Panc1 (cell line): Measurements from ENCODE around the gene PELI2. TPM values are rescaled to one million over a fixed set of nuclear protein-coding genes. Genes with fewer than 3 reads are reported as not detected.

Experiments used
- ATAC-seq: fragments of 200-7000 bp; cut with Tn5 transposase; 2 replicates; pipeline ENCODE4 v1.9.1; 2020; ENCODE audit warnings: mild to moderate bottlenecking, moderate library complexity
- BruUV-seq: library from RNA; stranded (reverse); fragments of 400-500 nt; replicated peaks from 2 replicates; lab custom pipeline; 2021; lab: Mats Ljungman, UMichigan
- CTCF ChIA-PET: fragments of 300-600 bp; sonication (Branson Sonifier 250); formaldehyde crosslinking; loops from one replicate; lab custom pipeline; 2022; ENCODE audit warnings: antibody characterized with exemption; lab: Charles Lee
- POLR2A ChIA-PET: fragments of 300-600 bp; sonication (Branson Sonifier 250); formaldehyde crosslinking; loops from one replicate; lab custom pipeline; 2022; ENCODE audit warnings: antibody characterized with exemption; lab: Charles Lee
- DNase-seq: peaks from one replicate; pipeline ENCODE4 v3.0.0-alpha.2; 2010; ENCODE audit warnings: low read depth, low spot score
- H3K27ac ChIP-seq: 2 replicates; pipeline ENCODE4 v1.5.1; 2011; ENCODE audit warnings: mild to moderate bottlenecking, low read length, inconsistent platforms
- H3K27me3 ChIP-seq: fragments of 200-500 bp; sonication (Bioruptor generic); 2 replicates; pipeline ENCODE4 v1.6.0; 2014; ENCODE audit warnings: low read length, inconsistent platforms; ENCODE audit not compliant: control insufficient read depth, insufficient read depth
- H3K36me3 ChIP-seq: fragments of 200-500 bp; sonication (Bioruptor generic); 2 replicates; pipeline ENCODE4 v1.5.1; 2014; ENCODE audit warnings: inconsistent platforms, mild to moderate bottlenecking, low read length, moderate library complexity; ENCODE audit not compliant: control insufficient read depth, insufficient read depth
- H3K4me1 ChIP-seq: 2 replicates; pipeline ENCODE4 v1.5.1; 2011; ENCODE audit warnings: inconsistent platforms, mild to moderate bottlenecking, low read length, moderate library complexity; ENCODE audit not compliant: control insufficient read depth, insufficient read depth
- H3K4me3 ChIP-seq, 2 experiments: 2 replicates each; pipeline ENCODE4 v1.5.1; 2011 to 2012; ENCODE audit warnings: low read depth in 2 of 2, low read length in 2 of 2, mild to moderate bottlenecking in 2 of 2, inconsistent platforms in 1 of 2, moderate library complexity in 1 of 2
- H3K9me3 ChIP-seq: fragments of 200-500 bp; sonication (Bioruptor generic); 2 replicates; pipeline ENCODE4 v1.5.1; 2014; ENCODE audit warnings: low read depth, mild to moderate bottlenecking, inconsistent platforms, low read length, moderate library complexity; ENCODE audit not compliant: control insufficient read depth, insufficient read depth
- CTCF ChIP-seq: fragments of 450-650 bp; IDR thresholded peaks from 2 replicates; pipeline ENCODE4 v1.5.1; 2017; ENCODE audit warnings: mild to moderate bottlenecking
- POLR2AphosphoS5 ChIP-seq: IDR thresholded peaks from 2 replicates; pipeline ENCODE4 v1.6.1; 2012; ENCODE audit warnings: mild to moderate bottlenecking, low read depth, low read length, moderate library complexity
- REST ChIP-seq, 2 experiments: IDR thresholded peaks; 2 replicates each; pipeline ENCODE4 v1.6.1; 2011 to 2012; ENCODE audit warnings: low read depth in 2 of 2, control low read depth in 1 of 2, low read length in 1 of 2, mild to moderate bottlenecking in 1 of 2, moderate library complexity in 1 of 2; ENCODE audit not compliant: insufficient read depth in 1 of 2
- SIN3A ChIP-seq: IDR thresholded peaks from 2 replicates; pipeline ENCODE4 v1.6.1; 2012; ENCODE audit warnings: low read depth, mild to moderate bottlenecking, low read length, moderate library complexity, borderline replicate concordance; ENCODE audit not compliant: insufficient read depth
- TCF7L2 ChIP-seq: IDR thresholded peaks from 2 replicates; pipeline ENCODE4 v1.6.1; 2011; ENCODE audit warnings: mild to moderate bottlenecking, low read depth, low read length, inconsistent platforms
- in situ Hi-C: cut with HindIII; loops from 2 replicates; pipeline ENCODE4 v1.10.0; 2016; ENCODE audit warnings: low sequenced_read_pairs, low pct_unique_long_range_greater_than_20kb
- intact Hi-C: fragments of 100-400 bp; cut with micrococcal nuclease; formaldehyde crosslinking; loops from one replicate; pipeline ENCODE4 v1.10.0; 2022; ENCODE audit not compliant: unreplicated experiment
- total RNA-seq: library from RNA; stranded (reverse); gene quantifications from one replicate; pipeline ENCODE4 v1.2.1, GENCODE V29; 2021; ENCODE audit not compliant: unreplicated experiment

PELI2 gene
- total RNA-seq, 1 experiment from 2014 or later: 0.28 TPM

- DNase-seq (no peak), ATAC-seq (no peak)
- in situ Hi-C loops: no loop called here
- no TSS peak for BruUV-seq
- Histone ChIP-seq H3K4me1 (no peaks in the 10 kb centered on the region), H3K27ac (no peak overlapping the region), H3K27me3 (no peaks in the 10 kb centered on the region), H3K4me3 (no peak overlapping the region), H3K9me3 (no peaks in the 10 kb centered on the region), H3K36me3 (no peaks in the 10 kb centered on the region)
- ChIA-PET CTCF (no interaction called here), POLR2A (no interaction called here)
- TF ChIP-seq CTCF (no peak), POLR2AphosphoS5 (no peak), TCF7L2 (no peak), REST (IDR thresholded peaks at IDR 0.05; ENCODE audit: insufficient read depth in 1 of 2, low read depth in 2 of 2, low read length in 1 of 2) (no peak), SIN3A (no peak)
- intact Hi-C loops: no loop called here
Observed at GRCh38 chr14:56208520-56208919, 90.3 kb downstream of the PELI2 start.

- DNase-seq: no peak
- H3K27ac ChIP-seq: no peak overlapping the region
- in situ Hi-C loops (no loop called here), intact Hi-C loops (no loop called here)
- CTCF ChIA-PET: no interaction called here
- ATAC-seq: no peak
- no peaks in the 10 kb centered on the region for H3K27me3 ChIP-seq
- H3K36me3 ChIP-seq: no peaks in the 10 kb centered on the region
- no peaks in the 10 kb centered on the region for H3K4me1 ChIP-seq
- H3K4me3 ChIP-seq: no peak overlapping the region
- no peak for TF ChIP-seq SIN3A
- TF ChIP-seq CTCF: no peak
- TF ChIP-seq REST (IDR thresholded peaks at IDR 0.05; ENCODE audit: insufficient read depth in 1 of 2, low read depth in 2 of 2, low read length in 1 of 2): no peak
- no peak for TF ChIP-seq POLR2AphosphoS5
- TF ChIP-seq TCF7L2: no peak
- no TSS peak for BruUV-seq
- POLR2A ChIA-PET: no interaction called here
- no peaks in the 10 kb centered on the region for H3K9me3 ChIP-seq
Observed at GRCh38 chr14:56210571-56210970, 92.4 kb downstream of the PELI2 start.
